Kidney (tissue), 14 donors: ENCODE data around the gene POU2F1. TPM values are rescaled to one million over a fixed set of nuclear protein-coding genes. Genes with fewer than 3 reads are reported as not detected.

Experiments
- DNase-seq, 5 donors: peaks; one replicate each; pipeline ENCODE4 v3.0.0-alpha.2; 2013 to 2020
- FAIRE-seq: peaks from 2 replicates; lab custom pipeline; 2012; peaks lifted over from hg19 to GRCh38; lab: Jason Lieb, UNC
- H3K27ac ChIP-seq, 2 donors: one replicate each; pipeline ENCODE4 v1.7.0; 2013; ENCODE audit warnings: low read depth in 2 of 2, low read length in 2 of 2, inconsistent platforms in 1 of 2
- H3K27me3 ChIP-seq: one replicate; pipeline ENCODE4 v1.7.1; 2013; ENCODE audit warnings: low read length, inconsistent platforms; ENCODE audit not compliant: control insufficient read depth, insufficient read depth
- H3K36me3 ChIP-seq, 3 donors: one replicate each; pipeline versions ENCODE4 v1.7.0 to v1.7.1; 2013; ENCODE audit warnings: low read length in 3 of 3, control low read depth in 1 of 3, inconsistent platforms in 1 of 3; ENCODE audit not compliant: insufficient read depth in 3 of 3, control insufficient read depth in 2 of 3
- H3K4me1 ChIP-seq, 3 donors: one replicate each; pipeline versions ENCODE4 v1.7.0 to v1.7.1; 2013; ENCODE audit warnings: low read length in 3 of 3, inconsistent platforms in 1 of 3, low read depth in 1 of 3; ENCODE audit not compliant: control insufficient read depth in 2 of 3, insufficient read depth in 2 of 3
- H3K4me3 ChIP-seq, 3 donors: one replicate each; pipeline versions ENCODE4 v1.7.0 to v1.8.1; 2013; ENCODE audit warnings: low read length in 3 of 3, control low read depth in 1 of 3, inconsistent platforms in 1 of 3
- H3K9ac ChIP-seq, 3 donors: one replicate each; pipeline versions ENCODE4 v1.7.0 to v1.7.1; 2013; ENCODE audit warnings: low read length in 3 of 3, control low read depth in 1 of 3, inconsistent platforms in 1 of 3
- H3K9me3 ChIP-seq, 3 donors: one replicate each; pipeline versions ENCODE4 v1.7.0 to v1.7.1; 2013; ENCODE audit warnings: low read length in 3 of 3, control low read depth in 1 of 3, inconsistent platforms in 1 of 3; ENCODE audit not compliant: control insufficient read depth in 2 of 3, insufficient read depth in 1 of 3
- intact Hi-C: fragments of 100-400 bp; cut with DNase I; formaldehyde crosslinking; loops from one replicate; pipeline ENCODE4 v1.11.1; 2022
- polyA plus RNA-seq: library from polyadenylated mRNA; stranded (reverse); fragments of 350-450 nt; fragmentation: Illumina TruSeq; extraction: RNeasy Lipid Tissue Mini Kit (QIAGEN cat#74804); gene quantifications from one replicate; pipeline ENCODE4 v1.2.3, GENCODE V29; 2014; ENCODE audit warnings: low read depth, low replicate concordance; ENCODE audit not compliant: insufficient read depth
- total RNA-seq: library from RNA; stranded (reverse); fragmentation: NEBNext Ultra II Directional; extraction: Animal tissue kit (Norgen Biotek cat#: 25700); gene quantifications from one replicate; pipeline ENCODE4 v1.2.1, GENCODE V29; 2021
- TF ChIP-seq, protein P1 (sequence below): IDR thresholded peaks from 3 replicates; pipeline ENCODE4 v1.5.1; 2012; ENCODE audit warnings: mild to moderate bottlenecking, moderate library complexity, borderline replicate concordance; ENCODE audit not compliant: insufficient read depth; ENCODE audit errors: extremely low read depth
- donor health status: control.
- donor health status: control.
- donor health status: control.
- donor health status: control.
- donor health status: control.
- donor health status: DM: yes; HTN: yes; CAD: no.
- donor health status: Normal renal cell carcinoma (clear cell type).

Gene POU2F1
- total and polyA plus RNA-seq, 2 donors from 2014 or later, result 1.9 to 25.2 TPM

GRCh38 chr1:167175901-167176300 is 44.8 kb upstream of the POU2F1 start:
- intact Hi-C loops, result no loop called here
- H3K9me3 ChIP-seq, result peaks cover 0 to 5% (median 0%) of the 10 kb centered on the region in 3 donors
- H3K4me1 ChIP-seq, result no peaks in the 10 kb centered on the region
- DNase-seq, result no peak
- TF ChIP-seq, protein P1, sequence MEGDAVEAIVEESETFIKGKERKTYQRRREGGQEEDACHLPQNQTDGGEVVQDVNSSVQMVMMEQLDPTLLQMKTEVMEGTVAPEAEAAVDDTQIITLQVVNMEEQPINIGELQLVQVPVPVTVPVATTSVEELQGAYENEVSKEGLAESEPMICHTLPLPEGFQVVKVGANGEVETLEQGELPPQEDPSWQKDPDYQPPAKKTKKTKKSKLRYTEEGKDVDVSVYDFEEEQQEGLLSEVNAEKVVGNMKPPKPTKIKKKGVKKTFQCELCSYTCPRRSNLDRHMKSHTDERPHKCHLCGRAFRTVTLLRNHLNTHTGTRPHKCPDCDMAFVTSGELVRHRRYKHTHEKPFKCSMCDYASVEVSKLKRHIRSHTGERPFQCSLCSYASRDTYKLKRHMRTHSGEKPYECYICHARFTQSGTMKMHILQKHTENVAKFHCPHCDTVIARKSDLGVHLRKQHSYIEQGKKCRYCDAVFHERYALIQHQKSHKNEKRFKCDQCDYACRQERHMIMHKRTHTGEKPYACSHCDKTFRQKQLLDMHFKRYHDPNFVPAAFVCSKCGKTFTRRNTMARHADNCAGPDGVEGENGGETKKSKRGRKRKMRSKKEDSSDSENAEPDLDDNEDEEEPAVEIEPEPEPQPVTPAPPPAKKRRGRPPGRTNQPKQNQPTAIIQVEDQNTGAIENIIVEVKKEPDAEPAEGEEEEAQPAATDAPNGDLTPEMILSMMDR, result no peak
- H3K9ac ChIP-seq, result no peak overlapping the region
- H3K36me3 ChIP-seq, result no peaks in the 10 kb centered on the region
- no peak for FAIRE-seq
- no peak overlapping the region for H3K27ac ChIP-seq
- no peaks in the 10 kb centered on the region for H3K27me3 ChIP-seq
- no peak overlapping the region for H3K4me3 ChIP-seq

DNA sequence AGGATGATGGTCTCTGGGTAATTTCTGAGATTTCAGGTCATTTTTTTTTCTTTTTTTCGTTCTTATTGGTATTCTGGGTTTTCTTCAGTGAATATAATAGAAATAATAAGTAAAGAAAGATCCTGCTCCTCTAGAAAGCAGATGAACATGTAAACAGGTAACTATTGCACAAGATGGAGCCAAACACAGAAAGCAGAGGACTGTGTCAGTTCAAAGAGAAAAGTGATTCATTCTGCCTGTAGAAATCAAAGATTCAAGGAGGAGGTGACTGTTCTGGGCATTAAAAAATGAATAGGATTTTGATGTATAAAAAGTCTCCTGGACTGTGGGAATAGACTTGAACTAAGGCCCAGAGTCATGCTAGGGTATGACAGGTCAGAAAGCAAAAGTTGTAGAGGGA is 41.9 kb upstream of the POU2F1 start:
- Histone ChIP-seq H3K27ac (no peak overlapping the region), H3K4me1 (no peaks in the 10 kb centered on the region), H3K4me3 (no peak overlapping the region), H3K9ac (no peak overlapping the region), H3K36me3 (no peaks in the 10 kb centered on the region), H3K27me3 (no peaks in the 10 kb centered on the region), H3K9me3 (peaks cover 0 to 5% (median 0%) of the 10 kb centered on the region in 3 donors)
- FAIRE-seq (no peak), DNase-seq (no peak)
- intact Hi-C loops, result no loop called here
- TF ChIP-seq, protein P1, result no peak

DNA sequence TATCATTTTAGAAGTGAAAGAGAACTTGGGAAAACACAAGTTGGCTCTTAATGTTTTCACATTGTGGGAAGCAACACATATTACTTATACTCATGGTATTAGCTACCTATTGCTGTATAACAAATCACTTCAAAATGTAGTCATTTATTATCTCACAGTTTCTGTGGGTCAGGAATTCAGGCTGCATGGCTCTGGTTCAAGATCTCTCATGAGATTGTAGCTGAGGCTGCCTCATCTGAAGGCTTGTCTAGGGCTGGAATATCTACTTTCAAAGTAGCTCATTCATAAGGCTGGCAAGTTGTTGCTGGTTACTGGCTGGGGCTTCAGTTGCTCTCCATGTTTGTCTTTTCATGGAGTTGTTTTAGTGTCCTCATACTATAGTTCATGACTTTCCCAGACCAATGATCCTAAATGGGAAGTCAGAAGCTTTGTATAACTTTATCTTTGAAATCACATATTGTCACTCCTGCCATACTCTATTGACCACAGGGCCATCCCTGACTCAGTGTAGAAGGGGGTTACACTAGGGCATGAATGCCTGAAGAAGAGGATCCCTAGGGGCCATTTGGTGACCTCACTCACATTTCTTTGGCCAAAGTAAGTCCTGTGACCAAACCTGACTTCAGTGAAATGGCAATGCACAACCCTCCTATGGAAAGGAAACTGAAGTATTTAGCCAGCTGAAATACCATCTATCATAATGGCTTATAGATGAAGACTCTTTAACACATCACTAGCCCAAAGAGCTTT is 37.9 kb upstream of the POU2F1 start:
- Histone ChIP-seq H3K4me1 (no peaks in the 10 kb centered on the region), H3K4me3 (no peak overlapping the region), H3K27me3 (no peaks in the 10 kb centered on the region), H3K9me3 (no peaks in the 10 kb centered on the region), H3K27ac (no peak overlapping the region), H3K36me3 (no peaks in the 10 kb centered on the region), H3K9ac (no peak overlapping the region)
- no peak for DNase-seq
- TF ChIP-seq, protein P1, result no peak
- FAIRE-seq, result no peak
- intact Hi-C loops, result no loop called here
